HG03139 (cell line): ENCODE results near the gene UACA.

Experiments
- ATAC-seq: cut with Tn5 transposase; IDR thresholded peaks from one replicate; pipeline ENCODE4 v1.9.1; 2021; ENCODE audit not compliant: unreplicated experiment

The UACA gene

GRCh38 chr15:70710714-70711113 lies 52.6 kb downstream of the UACA start:
- no peak for ATAC-seq

- no peak for ATAC-seq
These were observed 54.5 kb downstream of the UACA start for GRCh38 chr15:70708839-70709238.

GRCh38 chr15:70707686-70708300 lies 55.6 kb downstream of the UACA start:
- no peak for ATAC-seq

- no peak for ATAC-seq
These were observed 58.6 kb downstream of the UACA start for GRCh38 chr15:70704731-70705130.

GRCh38 chr15:70704166-70704565 lies 59.2 kb downstream of the UACA start:
- no peak for ATAC-seq

- ATAC-seq: no peak
These were observed 60.1 kb downstream of the UACA start for GRCh38 chr15:70703096-70703878.

- ATAC-seq: no peak
These were observed 60.8 kb downstream of the UACA start for GRCh38 chr15:70702584-70702983.

- no peak for ATAC-seq
These were observed 61.3 kb downstream of the UACA start for GRCh38 chr15:70701891-70702568.

- ATAC-seq: no peak
These were observed 62.2 kb downstream of the UACA start for GRCh38 chr15:70701171-70701570.

- no peak for ATAC-seq
These were observed 63.5 kb downstream of the UACA start for GRCh38 chr15:70699890-70700289.

GRCh38 chr15:70698836-70699390 lies 64.4 kb downstream of the UACA start:
- ATAC-seq: no peak

- ATAC-seq: no peak
These were observed 64.9 kb downstream of the UACA start for GRCh38 chr15:70698426-70698825.

GRCh38 chr15:70690491-70691276 lies 72.7 kb downstream of the UACA start:
- no peak for ATAC-seq

- no peak for ATAC-seq
These were observed 73.3 kb downstream of the UACA start for GRCh38 chr15:70690021-70690420.

GRCh38 chr15:70687482-70687881 lies 75.9 kb downstream of the UACA start:
- ATAC-seq: no peak

- no peak for ATAC-seq
These were observed 82.5 kb downstream of the UACA start for GRCh38 chr15:70680817-70681216.

GRCh38 chr15:70679919-70680231 lies 83.5 kb downstream of the UACA start:
- no peak for ATAC-seq

- no peak for ATAC-seq
These were observed 91.3 kb downstream of the UACA start for GRCh38 chr15:70672081-70672480.

GRCh38 chr15:70670680-70671079 lies 92.7 kb downstream of the UACA start:
- no peak for ATAC-seq

GRCh38 chr15:70669966-70670658 lies 93.2 kb downstream of the UACA start:
- ATAC-seq: no peak
